HepG2 (cell line): Measurements from ENCODE around the gene MST1. TPM values are rescaled to one million over a fixed set of nuclear protein-coding genes. Genes with fewer than 3 reads are reported as not detected.

Experiments used
- ATAC-seq: fragments of 200-7000 bp; cut with Tn5 transposase; 3 replicates; pipeline ENCODE4 v1.9.1; 2020; ENCODE audit warnings: mild to moderate bottlenecking, moderate library complexity
- BruUV-seq: library from RNA; stranded (reverse); fragments of 400-500 nt; replicated peaks from 2 replicates; lab custom pipeline; 2021; lab: Mats Ljungman, UMichigan
- CTCF ChIA-PET: fragments of 300-600 bp; formaldehyde crosslinking; extraction: SDS; loops from one replicate; lab custom pipeline; 2021; ENCODE audit warnings: low total read pairs, inconsistent platforms, low intra/inter-chr PET ratio; lab: Yijun Ruan, JAX
- POLR2A ChIA-PET: fragments of 350-600 bp; sonication (Branson Sonifier 250); formaldehyde crosslinking; loops from one replicate; lab custom pipeline; 2020; ENCODE audit warnings: antibody characterized with exemption, inconsistent platforms; lab: Yijun Ruan, JAX
- DNase-seq: peaks from one replicate; pipeline ENCODE4 v3.0.0-alpha.2; 2015; ENCODE audit warnings: low spot score
- FAIRE-seq: peaks from 3 replicates; lab custom pipeline; 2011; peaks lifted over from hg19 to GRCh38; lab: Jason Lieb, UNC
- H2AFZ ChIP-seq: one replicate; pipeline ENCODE4 v1.6.1; 2011; ENCODE audit warnings: low read length, inconsistent platforms
- H3K27ac ChIP-seq: fragments of 300-600 bp; 3 replicates; pipeline ENCODE4 v1.8.0; 2011; ENCODE audit warnings: mixed run types, mild to moderate bottlenecking, mixed read lengths, low read length, inconsistent platforms; ENCODE audit not compliant: insufficient read depth; ENCODE audit errors: extremely low read length
- H3K27me3 ChIP-seq, 2 experiments: fragments of 200-600 bp in 1 of 2; 2 replicates in 1 of 2; 3 replicates in 1 of 2; pipeline versions ENCODE4 v1.6.0 to v1.8.0; 2011; ENCODE audit warnings: low read length in 2 of 2, mild to moderate bottlenecking in 2 of 2, moderate library complexity in 2 of 2, inconsistent platforms in 1 of 2; ENCODE audit not compliant: insufficient read depth in 2 of 2, control insufficient read depth in 1 of 2
- H3K36me3 ChIP-seq, 2 experiments: fragments of 200-600 bp in 1 of 2; replicated peaks in 1 of 2; 2 replicates in 1 of 2; 3 replicates in 1 of 2; pipeline versions ENCODE4 v1.5.1 to v1.8.0; 2011; ENCODE audit warnings: low read length in 2 of 2, inconsistent platforms in 1 of 2; ENCODE audit not compliant: insufficient read depth in 2 of 2, control insufficient read depth in 1 of 2
- H3K4me1 ChIP-seq: 2 replicates; pipeline ENCODE4 v1.5.1; 2012; ENCODE audit warnings: low read length, inconsistent platforms; ENCODE audit not compliant: insufficient read depth
- H3K4me2 ChIP-seq: 2 replicates; pipeline ENCODE4 v1.6.0; 2011; ENCODE audit warnings: low read depth, low read length, inconsistent platforms
- H3K4me3 ChIP-seq, 3 experiments: fragments of 200-600 bp in 1 of 3; sonication (generic), shearing (Covaris generic) in 1 of 3; replicated peaks in 1 of 3; 2 replicates each; pipeline ENCODE4 v1.5.1; 2011 to 2016; ENCODE audit warnings: low read length in 3 of 3, inconsistent platforms in 2 of 3, low read depth in 2 of 3, mild to moderate bottlenecking in 2 of 3, control low read depth in 1 of 3, mixed read lengths in 1 of 3; ENCODE audit not compliant: insufficient read depth in 1 of 3
- H3K79me2 ChIP-seq: one replicate; pipeline ENCODE4 v1.6.1; 2011; ENCODE audit warnings: low read length, inconsistent platforms; ENCODE audit not compliant: insufficient read depth
- H3K9ac ChIP-seq: 2 replicates; pipeline ENCODE4 v1.6.0; 2011; ENCODE audit warnings: mild to moderate bottlenecking, low read depth, low read length, inconsistent platforms; ENCODE audit not compliant: insufficient read depth
- H3K9me3 ChIP-seq: 2 replicates; pipeline ENCODE4 v1.5.1; 2012; ENCODE audit warnings: mild to moderate bottlenecking, low read length
- H4K20me1 ChIP-seq: 2 replicates; pipeline ENCODE4 v1.6.0; 2011; ENCODE audit warnings: inconsistent platforms, mild to moderate bottlenecking, low read length, moderate library complexity; ENCODE audit not compliant: insufficient read depth
- ATRX ChIP-seq: sonication (generic); formaldehyde crosslinking; IDR thresholded peaks from 2 replicates; pipeline ENCODE4 v1.4.0; 2020; ENCODE audit warnings: missing genetic modification reagents, borderline replicate concordance
- FUBP1 ChIP-seq: sonication (generic); formaldehyde crosslinking; IDR thresholded peaks from 2 replicates; pipeline ENCODE4 v1.5.1; 2020; ENCODE audit warnings: missing genetic modification reagents, mild to moderate bottlenecking, borderline replicate concordance
- HMG20A ChIP-seq: IDR thresholded peaks from 2 replicates; pipeline ENCODE4 v1.6.1; 2016; ENCODE audit warnings: borderline replicate concordance
- POGZ ChIP-seq: sonication (generic); formaldehyde crosslinking; IDR thresholded peaks from 2 replicates; pipeline ENCODE4 v1.4.0; 2020; ENCODE audit warnings: mild to moderate bottlenecking, missing genetic modification reagents
- YEATS2 ChIP-seq: sonication (generic); formaldehyde crosslinking; IDR thresholded peaks from 2 replicates; pipeline ENCODE4 v1.4.0; 2020; ENCODE audit warnings: missing genetic modification reagents, borderline replicate concordance
- ZBTB34 ChIP-seq: sonication (generic); formaldehyde crosslinking; IDR thresholded peaks from 2 replicates; pipeline ENCODE4 v1.8.0; 2022; ENCODE audit warnings: mild to moderate bottlenecking, missing genetic modification reagents
- ZFP37 ChIP-seq: sonication (generic); formaldehyde crosslinking; IDR thresholded peaks from 2 replicates; pipeline ENCODE4 v1.4.0; 2020; ENCODE audit warnings: missing genetic modification reagents, borderline replicate concordance
- ZFY ChIP-seq: sonication (generic); formaldehyde crosslinking; IDR thresholded peaks from 2 replicates; pipeline ENCODE4 v1.4.0; 2020; ENCODE audit warnings: missing genetic modification reagents
- ZNF292 ChIP-seq: sonication (generic); formaldehyde crosslinking; IDR thresholded peaks from 2 replicates; pipeline ENCODE4 v1.8.1; 2022; ENCODE audit warnings: mild to moderate bottlenecking, low read depth, missing genetic modification reagents, borderline replicate concordance
- ZNF644 ChIP-seq: IDR thresholded peaks from 2 replicates; pipeline ENCODE4 v1.6.1; 2016; ENCODE audit warnings: low read depth
- WGBS: methylation state at CpG from one replicate; pipeline ENCODE4 v1.1.6; 2017; ENCODE audit warnings: low lambda C conversion rate; 5-methylcytosine and 5-hydroxymethylcytosine counted together
- in situ Hi-C: cut with HindIII; loops from 2 replicates; pipeline ENCODE4 v1.10.0; 2017; ENCODE audit warnings: low pct_unique_long_range_greater_than_20kb; ENCODE audit not compliant: extremely low pct_ligation_motif_present
- intact Hi-C: fragments of 100-400 bp; cut with micrococcal nuclease; formaldehyde crosslinking; loops from one replicate; pipeline ENCODE4 v1.10.0; 2022; ENCODE audit not compliant: unreplicated experiment
- polyA plus RNA-seq, 8 experiments: library from polyadenylated mRNA; depleted of rRNA in 3 of 8; stranded (reverse) in 7 of 8; unstranded in 1 of 8; fragments of >200 nt; fragmentation: Illumina TruSeq in 4 of 8; extraction: Trizol in 4 of 8; gene quantifications; 2 replicates each; pipeline versions ENCODE4 v1.2.1 to v1.2.3, GENCODE V29; 2011 to 2016; ENCODE audit warnings: low read depth in 4 of 8, missing spikeins in 1 of 8, mixed read lengths in 1 of 8; ENCODE audit not compliant: insufficient read depth in 1 of 8
- total RNA-seq, 5 experiments: library from RNA; depleted of rRNA; stranded (reverse); fragments of >200 nt; fragmentation: Illumina TruSeq; extraction: Trizol; gene quantifications; 2 replicates each; pipeline ENCODE4 v1.2.3, GENCODE V29; 2016; ENCODE audit warnings: low read depth in 1 of 5
- TF ChIP-seq, protein P1 (sequence below): sonication (generic); formaldehyde crosslinking; IDR thresholded peaks from 2 replicates; pipeline ENCODE4 v1.8.1; 2023; ENCODE audit warnings: mild to moderate bottlenecking, missing genetic modification reagents

MST1 gene
- total and polyA plus RNA-seq, 2 of the 13 experiments (the other 11 are each of a cell fraction or from before 2014, with no cell fraction given), result 189 to 452 TPM

GRCh38 chr3:49644684-49645083 lies 44.6 kb downstream of the MST1 start (continued):
- TF ChIP-seq ZFY (CRISPR knock-in tag), result no peak
- TF ChIP-seq, all 625 proteins: peak for 0

DNA sequence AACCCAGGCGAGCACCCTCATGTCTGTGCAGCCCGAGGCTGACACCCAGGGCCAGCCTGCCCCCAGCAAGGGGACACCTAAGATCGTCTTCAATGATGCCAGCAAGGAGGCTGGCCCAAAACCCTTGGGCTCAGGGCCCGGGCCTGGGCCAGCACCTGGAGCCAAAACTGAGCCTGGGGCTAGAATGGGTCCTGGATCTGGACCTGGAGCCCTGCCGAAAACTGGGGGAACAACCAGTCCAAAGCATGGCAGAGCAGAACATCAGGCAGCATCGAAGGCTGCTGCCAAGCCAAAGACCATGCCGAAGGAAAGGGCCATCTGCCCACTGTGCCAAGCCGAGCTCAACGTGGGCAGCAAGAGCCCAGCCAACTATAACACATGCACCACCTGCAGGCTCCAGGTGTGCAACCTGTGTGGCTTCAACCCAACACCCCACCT lies 46.5 kb downstream of the MST1 start:
- DNase-seq (no peak), FAIRE-seq (no peak), ATAC-seq (no peak)
- TF ChIP-seq, protein P1, sequence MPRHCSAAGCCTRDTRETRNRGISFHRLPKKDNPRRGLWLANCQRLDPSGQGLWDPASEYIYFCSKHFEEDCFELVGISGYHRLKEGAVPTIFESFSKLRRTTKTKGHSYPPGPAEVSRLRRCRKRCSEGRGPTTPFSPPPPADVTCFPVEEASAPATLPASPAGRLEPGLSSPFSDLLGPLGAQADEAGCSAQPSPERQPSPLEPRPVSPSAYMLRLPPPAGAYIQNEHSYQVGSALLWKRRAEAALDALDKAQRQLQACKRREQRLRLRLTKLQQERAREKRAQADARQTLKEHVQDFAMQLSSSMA (CRISPR knock-in tag), result no peak
- no peak for TF ChIP-seq ZNF292 (CRISPR knock-in tag)
- TF ChIP-seq ZNF644 (CRISPR knock-in tag), result no peak
- TF ChIP-seq YEATS2 (CRISPR knock-in tag), result no peak
- TF ChIP-seq FUBP1 (CRISPR knock-in tag), result no peak
- no peak for TF ChIP-seq ATRX (CRISPR knock-in tag)
- TF ChIP-seq ZBTB34 (CRISPR knock-in tag), result no peak
- no peak for TF ChIP-seq POGZ
- TF ChIP-seq ZFP37 (CRISPR knock-in tag), result no peak
- TF ChIP-seq HMG20A (CRISPR knock-in tag), result no peak
- CTCF ChIA-PET, result no interaction called here
- H3K9ac ChIP-seq, result no peak overlapping the region
- H3K9me3 ChIP-seq, result no peaks in the 10 kb centered on the region
- in situ Hi-C loops, result no loop called here
- no peaks in the 10 kb centered on the region for H3K79me2 ChIP-seq
- H3K4me3 ChIP-seq, result no peak overlapping the region
- no peak overlapping the region for H2AFZ ChIP-seq
- no peaks in the 10 kb centered on the region; a peak in 2 of 5 replicates for H3K36me3 ChIP-seq
- no peak overlapping the region for H3K4me2 ChIP-seq
- peaks cover 6% of the 10 kb centered on the region for H3K4me1 ChIP-seq
- intact Hi-C loops, result no loop called here
- H3K27ac ChIP-seq, result no peak overlapping the region
- no TSS peak for BruUV-seq
- no peaks in the 10 kb centered on the region for H4K20me1 ChIP-seq
- no peaks in the 10 kb centered on the region for H3K27me3 ChIP-seq
- 93% methylated on average over 5 of the region's 9 CpGs for WGBS
- POLR2A ChIA-PET, result no interaction called here
